ENCODE data around the gene PPP1R7.

DNA sequence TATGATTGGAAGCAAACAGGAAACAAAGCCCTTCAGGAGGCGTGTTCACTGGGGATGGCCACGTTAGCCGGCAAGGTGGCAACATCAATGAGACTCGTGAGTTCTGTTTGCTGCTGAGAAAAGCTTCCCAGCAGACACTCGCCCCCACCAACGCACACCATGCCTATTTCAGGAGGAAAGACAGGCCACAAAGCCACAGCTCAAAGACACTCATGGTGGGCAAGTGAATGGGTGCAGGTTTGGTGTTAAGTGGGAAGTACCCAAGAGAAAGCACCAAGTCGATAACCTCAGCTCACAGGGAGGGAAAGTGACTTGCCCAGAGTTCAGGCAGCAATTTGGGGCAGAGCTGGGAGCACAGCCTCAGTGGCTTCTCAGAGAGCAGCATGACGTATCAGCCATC, 37.7 kb upstream of the PPP1R7 start:
- TF ChIP-seq, protein P1, sequence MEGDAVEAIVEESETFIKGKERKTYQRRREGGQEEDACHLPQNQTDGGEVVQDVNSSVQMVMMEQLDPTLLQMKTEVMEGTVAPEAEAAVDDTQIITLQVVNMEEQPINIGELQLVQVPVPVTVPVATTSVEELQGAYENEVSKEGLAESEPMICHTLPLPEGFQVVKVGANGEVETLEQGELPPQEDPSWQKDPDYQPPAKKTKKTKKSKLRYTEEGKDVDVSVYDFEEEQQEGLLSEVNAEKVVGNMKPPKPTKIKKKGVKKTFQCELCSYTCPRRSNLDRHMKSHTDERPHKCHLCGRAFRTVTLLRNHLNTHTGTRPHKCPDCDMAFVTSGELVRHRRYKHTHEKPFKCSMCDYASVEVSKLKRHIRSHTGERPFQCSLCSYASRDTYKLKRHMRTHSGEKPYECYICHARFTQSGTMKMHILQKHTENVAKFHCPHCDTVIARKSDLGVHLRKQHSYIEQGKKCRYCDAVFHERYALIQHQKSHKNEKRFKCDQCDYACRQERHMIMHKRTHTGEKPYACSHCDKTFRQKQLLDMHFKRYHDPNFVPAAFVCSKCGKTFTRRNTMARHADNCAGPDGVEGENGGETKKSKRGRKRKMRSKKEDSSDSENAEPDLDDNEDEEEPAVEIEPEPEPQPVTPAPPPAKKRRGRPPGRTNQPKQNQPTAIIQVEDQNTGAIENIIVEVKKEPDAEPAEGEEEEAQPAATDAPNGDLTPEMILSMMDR (IDR thresholded peaks at IDR 0.05; ENCODE audit: low read depth, low read length) = no peak
- TF ChIP-seq, protein P2, sequence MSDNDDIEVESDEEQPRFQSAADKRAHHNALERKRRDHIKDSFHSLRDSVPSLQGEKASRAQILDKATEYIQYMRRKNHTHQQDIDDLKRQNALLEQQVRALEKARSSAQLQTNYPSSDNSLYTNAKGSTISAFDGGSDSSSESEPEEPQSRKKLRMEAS (IDR thresholded peaks at IDR 0.05; ENCODE audit: low read depth, low read length) = no peak
- TF ChIP-seq POLR2A (IDR thresholded peaks at IDR 0.05; ENCODE audit: extremely low read depth, insufficient read length) = no peak

Measured in NB4 (cell line).